ENCODE measurements around the gene ATP6V1E1.
A peak's percentile ranks its signal among the peaks of the same experiment; 100 is the strongest.

ATP6V1E1 gene

GRCh38 chr22:17580441-17581031 lies 48.0 kb downstream of the ATP6V1E1 start:
- Histone ChIP-seq H3K27ac (no peak overlapping the region), H2AFZ (peak overlapping the region; percentile 34)

DNA sequence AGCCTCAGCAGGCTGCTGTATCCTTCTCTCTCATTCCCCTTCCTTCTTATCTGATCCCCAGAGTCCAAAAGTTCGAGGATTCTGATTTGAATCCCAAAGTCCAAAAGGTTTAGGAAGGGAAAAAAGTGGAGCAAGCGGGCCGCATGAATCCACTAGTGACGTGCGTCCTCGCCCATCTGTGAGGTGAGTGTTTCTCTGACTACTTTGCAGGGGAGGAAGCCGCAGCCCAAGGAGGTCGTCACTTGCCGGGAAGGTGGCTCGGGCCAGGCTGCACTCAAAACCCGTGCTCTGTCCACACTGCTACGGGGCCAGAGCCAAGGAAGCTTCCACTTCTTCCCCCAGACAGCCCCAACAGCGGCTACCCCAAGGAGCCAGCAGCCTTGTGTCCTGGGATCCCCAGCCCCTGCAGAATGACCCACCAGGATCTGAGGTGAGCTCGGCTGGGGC lies 49.0 kb downstream of the ATP6V1E1 start:
- Histone ChIP-seq H3K27me3 (ENCODE audit: control insufficient read depth, insufficient read depth, low read length) (no peaks in the 10 kb centered on the region), H3K27ac (no peak overlapping the region), H3K79me2 (no peaks in the 10 kb centered on the region), H3K9ac (no peak overlapping the region), H2AFZ (no peak overlapping the region), H3K4me1 (no peaks in the 10 kb centered on the region), H3K36me3 (ENCODE audit: control insufficient read depth, insufficient read depth, low read length) (no peaks in the 10 kb centered on the region), H3K4me3 (ENCODE audit: low read depth, low read length) (no peak overlapping the region), H3K9me3 (ENCODE audit: control insufficient read depth, low read length) (no peaks in the 10 kb centered on the region), H3K4me2 (ENCODE audit: low read length) (no peak overlapping the region)
- no peak for TF ChIP-seq CTCF (IDR thresholded peaks at IDR 0.05)

More at GRCh38 chr22:17580441-17581031, 48.0 kb downstream of the ATP6V1E1 start:
- Histone ChIP-seq H3K9ac (no peak overlapping the region), H3K27me3 (ENCODE audit: control insufficient read depth, insufficient read depth, low read length) (no peaks in the 10 kb centered on the region), H3K36me3 (ENCODE audit: control insufficient read depth, insufficient read depth, low read length) (no peaks in the 10 kb centered on the region), H3K4me2 (ENCODE audit: low read length) (no peak overlapping the region), H3K9me3 (ENCODE audit: control insufficient read depth, low read length) (no peaks in the 10 kb centered on the region), H3K4me3 (ENCODE audit: low read depth, low read length) (no peak overlapping the region), H3K4me1 (no peaks in the 10 kb centered on the region), H3K79me2 (no peaks in the 10 kb centered on the region)
- TF ChIP-seq CTCF (IDR thresholded peaks at IDR 0.05) = no peak

DNA sequence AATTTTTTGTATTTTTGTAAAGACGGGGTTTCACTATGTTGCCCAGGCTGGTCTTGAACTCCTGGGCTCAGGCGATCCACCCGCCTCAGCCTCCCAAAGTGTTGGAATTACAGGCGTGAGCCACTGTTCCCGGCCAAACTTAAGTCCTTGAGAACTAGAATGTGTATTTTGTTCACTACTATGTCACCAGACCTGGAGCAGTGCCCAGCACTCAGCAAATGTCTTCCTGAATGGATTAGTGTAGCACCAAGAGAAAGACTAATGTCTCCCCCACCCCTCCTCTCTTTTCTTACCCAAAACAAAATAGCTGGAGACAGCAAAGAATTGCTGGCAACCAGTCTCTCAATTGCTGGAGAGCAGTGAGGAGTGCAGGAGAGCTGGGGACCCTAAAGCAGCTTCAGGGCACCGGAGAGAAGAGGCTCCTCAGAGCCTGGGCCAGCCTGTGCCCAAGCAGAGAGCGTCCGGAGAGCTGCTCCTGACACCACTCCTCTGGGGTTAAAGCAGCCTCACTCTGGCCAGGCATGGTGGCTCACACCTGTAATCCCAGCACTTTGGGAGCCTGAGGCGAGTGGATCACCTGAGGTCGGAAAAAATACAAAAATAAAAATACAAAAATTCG lies 50.3 kb downstream of the ATP6V1E1 start:
- no peak overlapping the region for H3K4me3 ChIP-seq (ENCODE audit: low read depth, low read length)
- no peak overlapping the region for H2AFZ ChIP-seq
- H3K4me2 ChIP-seq (ENCODE audit: low read length) = no peak overlapping the region
- no peaks in the 10 kb centered on the region for H3K4me1 ChIP-seq
- no peak for TF ChIP-seq CTCF (IDR thresholded peaks at IDR 0.05)
- no peaks in the 10 kb centered on the region for H3K27me3 ChIP-seq (ENCODE audit: control insufficient read depth, insufficient read depth, low read length)
- H3K27ac ChIP-seq = no peak overlapping the region
- H3K79me2 ChIP-seq = no peaks in the 10 kb centered on the region
- no peaks in the 10 kb centered on the region for H3K36me3 ChIP-seq (ENCODE audit: control insufficient read depth, insufficient read depth, low read length)
- no peak overlapping the region for H3K9ac ChIP-seq
- H3K9me3 ChIP-seq (ENCODE audit: control insufficient read depth, low read length) = no peaks in the 10 kb centered on the region

GRCh38 chr22:17576470-17576869 lies 52.1 kb downstream of the ATP6V1E1 start:
- no peaks in the 10 kb centered on the region for H3K9me3 ChIP-seq (ENCODE audit: control insufficient read depth, low read length)
- H3K9ac ChIP-seq = no peak overlapping the region
- no peak overlapping the region for H3K27ac ChIP-seq
- H3K4me2 ChIP-seq (ENCODE audit: low read length) = no peak overlapping the region
- H3K36me3 ChIP-seq (ENCODE audit: control insufficient read depth, insufficient read depth, low read length) = no peaks in the 10 kb centered on the region
- H2AFZ ChIP-seq = no peak overlapping the region
- H3K4me1 ChIP-seq = no peaks in the 10 kb centered on the region
- H3K27me3 ChIP-seq (ENCODE audit: control insufficient read depth, insufficient read depth, low read length) = no peaks in the 10 kb centered on the region
- no peak overlapping the region for H3K4me3 ChIP-seq (ENCODE audit: low read depth, low read length)
- no peak for TF ChIP-seq CTCF (IDR thresholded peaks at IDR 0.05)
- H3K79me2 ChIP-seq = no peaks in the 10 kb centered on the region

DNA sequence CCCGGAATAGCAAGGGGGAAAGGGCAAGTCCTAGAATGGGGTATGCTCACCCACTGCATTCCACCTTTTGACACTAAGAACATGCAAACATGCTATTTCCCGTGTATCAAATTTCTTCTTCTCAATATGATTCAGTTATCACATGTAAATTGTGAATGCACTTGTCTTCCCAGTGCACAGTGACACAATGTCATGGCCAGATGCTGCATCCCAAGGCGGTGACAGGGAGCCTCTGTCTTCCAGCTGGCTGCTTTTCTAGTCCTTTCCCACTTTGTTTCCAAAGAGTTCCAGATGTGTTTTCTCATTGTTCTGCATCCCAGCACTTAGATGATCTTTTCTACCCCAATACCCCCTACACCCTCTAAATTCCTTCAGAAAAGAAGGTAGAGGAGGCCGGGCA lies 52.9 kb downstream of the ATP6V1E1 start:
- Histone ChIP-seq H3K4me2 (ENCODE audit: low read length) (no peak overlapping the region), H3K4me1 (peaks cover 2% of the 10 kb centered on the region), H2AFZ (no peak overlapping the region), H3K9ac (no peak overlapping the region), H3K27me3 (ENCODE audit: control insufficient read depth, insufficient read depth, low read length) (no peaks in the 10 kb centered on the region), H3K79me2 (no peaks in the 10 kb centered on the region), H3K27ac (no peak overlapping the region), H3K4me3 (ENCODE audit: low read depth, low read length) (no peak overlapping the region), H3K36me3 (ENCODE audit: control insufficient read depth, insufficient read depth, low read length) (no peaks in the 10 kb centered on the region), H3K9me3 (ENCODE audit: control insufficient read depth, low read length) (no peaks in the 10 kb centered on the region)
- TF ChIP-seq CTCF (IDR thresholded peaks at IDR 0.05) = no peak

All from parathyroid adenoma (tissue), 2 donors.